Brain pericyte (primary cell): ENCODE results near the gene EFCAB13.
"Not testable (repeated sequence)": the region's sequence is repeated elsewhere in the genome, so short reads cannot be mapped to it uniquely, and the experiment has no call there.

Experiments used
- DNase-seq: peaks from one replicate; pipeline ENCODE4 v3.0.0-alpha.2; 2012; ENCODE audit warnings: low read depth, low spot score

Gene EFCAB13

GRCh38 chr17:47423406-47424295 is 99.9 kb downstream of the EFCAB13 start:
- no peak for DNase-seq

GRCh38 chr17:47425233-47425632 is 101.5 kb downstream of the EFCAB13 start:
- DNase-seq: not testable (repeated sequence)

- DNase-seq: not testable (repeated sequence)
These were observed 102.3 kb downstream of the EFCAB13 start for GRCh38 chr17:47425887-47426635.

GRCh38 chr17:47427985-47428384 is 104.2 kb downstream of the EFCAB13 start:
- DNase-seq: no peak

GRCh38 chr17:47432240-47432639 is 108.5 kb downstream of the EFCAB13 start:
- not testable (repeated sequence) for DNase-seq

DNA sequence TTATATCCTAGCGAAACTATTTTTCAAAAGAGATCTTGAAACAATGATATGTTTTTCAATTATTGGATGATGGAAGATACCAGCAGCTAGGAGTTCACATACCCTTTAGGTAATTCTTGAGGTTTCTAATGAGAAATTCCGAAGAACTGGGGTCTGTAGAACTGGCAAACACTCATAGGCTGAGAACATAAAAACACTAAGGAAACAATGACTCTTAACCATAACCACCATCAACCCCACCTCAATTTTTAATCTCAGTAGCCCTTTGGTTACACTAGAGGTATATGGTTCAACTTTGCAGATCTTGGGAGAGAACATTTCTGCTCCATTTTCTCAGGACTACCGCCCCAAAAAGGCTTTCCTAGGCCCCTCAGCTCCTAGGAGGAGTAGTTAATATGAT is 141.4 kb downstream of the EFCAB13 start:
- DNase-seq: no peak

DNA sequence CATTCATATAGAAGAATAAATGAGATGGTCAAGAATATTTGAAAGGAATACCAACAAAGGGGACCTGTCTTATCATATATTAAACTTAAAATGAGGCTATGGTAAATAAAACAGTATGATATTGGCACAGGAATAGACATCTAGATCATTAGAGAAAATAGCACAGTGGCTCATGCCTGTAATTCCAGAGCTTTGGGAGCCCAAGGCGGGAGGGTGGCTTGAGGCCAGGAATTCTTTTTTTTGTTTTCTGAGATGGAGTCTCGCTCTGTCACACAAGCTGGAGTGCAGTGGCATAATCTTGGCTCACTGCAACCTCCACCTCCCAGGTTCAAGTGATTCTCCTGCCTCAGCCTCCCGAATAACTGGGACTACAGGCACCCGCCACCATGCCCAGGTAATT is 143.2 kb downstream of the EFCAB13 start:
- DNase-seq: not testable (repeated sequence)

- no peak for DNase-seq
These were observed 147.1 kb downstream of the EFCAB13 start for GRCh38 chr17:47470836-47471235.

DNA sequence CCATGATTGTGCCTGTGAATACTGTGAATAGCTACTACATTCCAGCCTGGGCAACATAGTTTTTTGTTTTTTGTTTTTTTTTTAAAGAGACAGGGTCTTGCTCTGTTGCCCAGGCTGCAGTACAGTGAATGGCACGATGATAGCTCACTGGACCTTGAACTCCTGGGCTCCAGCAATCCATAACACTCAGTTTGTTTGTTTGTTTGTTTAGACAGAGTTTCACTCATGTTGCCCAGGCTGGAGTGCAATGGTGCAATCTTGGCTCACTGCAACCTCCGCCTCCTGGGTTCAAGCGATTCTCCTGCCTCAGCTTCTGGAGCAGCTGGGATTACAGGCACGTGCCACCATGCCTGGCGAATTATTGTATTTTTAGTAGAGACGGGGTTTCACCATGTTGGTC is 148.3 kb downstream of the EFCAB13 start:
- not testable (repeated sequence) for DNase-seq
